ENCODE results near the gene FAM174B. TPM values are rescaled to one million over a fixed set of nuclear protein-coding genes. Genes with fewer than 3 reads are reported as not detected.

FAM174B gene
- total RNA-seq, 1 experiment from 2014 or later, result 3.5 TPM

DNA sequence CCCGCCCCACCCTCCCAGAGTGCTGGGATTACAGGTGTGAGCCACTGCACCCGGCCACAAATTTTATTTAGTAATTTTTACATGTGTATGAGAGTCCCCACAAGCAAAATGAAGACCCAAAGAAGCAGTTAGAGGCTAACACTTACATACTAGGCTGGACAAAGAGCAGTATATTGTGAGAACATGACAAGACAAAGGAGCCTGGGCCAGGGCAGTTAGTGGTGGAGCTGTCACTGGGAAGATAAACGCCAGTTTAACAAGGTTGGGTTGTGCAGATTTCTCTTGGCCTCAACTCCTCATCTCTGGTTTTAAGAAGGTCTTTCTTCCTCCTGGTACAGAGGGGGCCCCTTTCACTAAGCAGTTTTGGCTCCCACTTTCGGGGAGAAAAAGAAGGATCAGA lies 19.9 kb upstream of the FAM174B start:
- no TSS peak for BruUV-seq (replicated peaks)
- Mint-ChIP-seq H3K4me3 (ENCODE audit: unreplicated experiment) (no peak overlapping the region), H3K9me3 (ENCODE audit: unreplicated experiment) (no peaks in the 10 kb centered on the region), H3K36me3 (ENCODE audit: insufficient read depth, unreplicated experiment) (no peaks in the 10 kb centered on the region), H3K27ac (ENCODE audit: low read depth, unreplicated experiment) (no peak overlapping the region), H3K4me1 (ENCODE audit: insufficient read depth, unreplicated experiment) (no peaks in the 10 kb centered on the region), H3K27me3 (ENCODE audit: insufficient read depth, unreplicated experiment) (no peaks in the 10 kb centered on the region)
- intact Hi-C loops (cut with micrococcal nuclease), result no loop called here
- ChIA-PET POLR2A (no interaction called here), CTCF (no interaction called here)
- no peak for DNase-seq (ENCODE audit: unreplicated experiment)
- no peak for TF ChIP-seq CTCF (IDR thresholded peaks at IDR 0.05; ENCODE audit: unreplicated experiment)

DNA sequence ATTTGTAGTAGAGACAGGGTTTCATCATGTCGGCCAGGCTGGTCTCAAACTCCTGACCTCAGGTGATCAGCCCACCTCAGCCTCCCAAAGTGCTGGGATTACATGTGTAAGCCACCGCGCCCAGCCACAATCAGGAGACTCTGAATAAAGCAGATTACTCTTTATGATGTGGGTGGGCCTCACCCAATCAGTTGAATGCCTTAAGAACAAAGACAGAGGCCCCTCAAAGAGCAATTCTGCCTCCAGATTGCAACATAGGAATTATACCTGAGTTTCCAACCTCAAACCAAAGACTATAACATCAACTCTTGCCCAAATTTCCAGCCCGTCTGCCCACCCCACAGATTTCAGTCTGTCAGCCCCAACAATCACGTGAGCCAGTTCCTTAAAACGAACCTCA lies 18.8 kb upstream of the FAM174B start:
- H3K27me3 Mint-ChIP-seq (ENCODE audit: insufficient read depth, unreplicated experiment), result peaks cover 5% of the 10 kb centered on the region
- intact Hi-C loops (cut with micrococcal nuclease), result no loop called here
- no peak overlapping the region for H3K27ac Mint-ChIP-seq (ENCODE audit: low read depth, unreplicated experiment)
- DNase-seq (ENCODE audit: unreplicated experiment), result no peak
- POLR2A ChIA-PET, result no interaction called here
- no peaks in the 10 kb centered on the region for H3K36me3 Mint-ChIP-seq (ENCODE audit: insufficient read depth, unreplicated experiment)
- H3K9me3 Mint-ChIP-seq (ENCODE audit: unreplicated experiment), result no peaks in the 10 kb centered on the region
- BruUV-seq (replicated peaks), result no TSS peak
- no peak overlapping the region for H3K4me3 Mint-ChIP-seq (ENCODE audit: unreplicated experiment)
- no peaks in the 10 kb centered on the region for H3K4me1 Mint-ChIP-seq (ENCODE audit: insufficient read depth, unreplicated experiment)
- CTCF ChIA-PET, result no interaction called here
- no peak for TF ChIP-seq CTCF (IDR thresholded peaks at IDR 0.05; ENCODE audit: unreplicated experiment)

DNA sequence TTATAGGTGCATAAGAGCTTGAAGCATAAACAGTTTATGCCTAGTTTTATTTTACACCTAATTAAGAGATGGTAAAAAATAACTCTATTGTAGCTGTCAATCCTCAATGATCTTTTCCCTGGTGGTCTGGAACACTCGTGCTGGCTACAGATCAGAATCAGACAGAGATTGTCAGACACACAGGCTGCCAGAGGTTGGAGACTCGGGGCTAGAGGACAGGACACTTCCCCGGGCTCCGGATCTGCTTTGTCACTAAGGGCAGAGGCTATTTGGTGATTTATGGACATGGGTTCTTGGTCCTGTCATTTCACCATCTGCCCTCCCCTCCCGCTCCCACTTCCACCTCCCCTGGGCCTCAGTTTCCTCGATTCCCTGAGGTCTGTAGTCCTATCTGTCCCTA lies 16.5 kb upstream of the FAM174B start:
- no peak for DNase-seq (ENCODE audit: unreplicated experiment)
- no peak for TF ChIP-seq CTCF (IDR thresholded peaks at IDR 0.05; ENCODE audit: unreplicated experiment)
- no peaks in the 10 kb centered on the region for H3K4me1 Mint-ChIP-seq (ENCODE audit: insufficient read depth, unreplicated experiment)
- no peaks in the 10 kb centered on the region for H3K36me3 Mint-ChIP-seq (ENCODE audit: insufficient read depth, unreplicated experiment)
- H3K4me3 Mint-ChIP-seq (ENCODE audit: unreplicated experiment), result no peak overlapping the region
- H3K27ac Mint-ChIP-seq (ENCODE audit: low read depth, unreplicated experiment), result no peak overlapping the region
- peaks cover 11% of the 10 kb centered on the region for H3K27me3 Mint-ChIP-seq (ENCODE audit: insufficient read depth, unreplicated experiment)
- CTCF ChIA-PET, result interaction anchor here (0.5 to 1.6 kb wide), 4 partner anchors 44 to 247 kb away, joined by 3 to 6 read pairs (median 4); no protein-coding TSS in a partner anchor
- POLR2A ChIA-PET, result no interaction called here
- intact Hi-C loops (cut with micrococcal nuclease), result no loop called here
- no peaks in the 10 kb centered on the region for H3K9me3 Mint-ChIP-seq (ENCODE audit: unreplicated experiment)
- BruUV-seq (replicated peaks), result no TSS peak

DNA sequence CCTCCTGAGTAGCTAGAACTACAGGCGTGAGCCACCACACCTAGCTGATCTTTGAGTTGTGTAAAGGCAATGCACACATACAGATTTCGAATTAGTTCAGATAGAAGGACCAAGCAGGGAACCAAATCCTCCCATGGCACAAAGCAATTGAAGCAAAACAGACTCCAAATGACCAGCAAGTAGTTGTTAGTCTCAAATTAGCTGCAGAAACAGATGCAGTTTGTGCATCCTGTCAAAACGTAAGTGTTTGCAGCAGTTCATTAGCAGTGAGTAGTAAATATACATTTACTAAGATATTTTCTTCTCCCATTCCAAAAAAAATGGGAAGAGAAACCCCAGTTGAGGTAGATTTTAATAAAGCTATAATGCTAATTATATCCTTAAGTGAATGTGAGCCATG lies 15.8 kb upstream of the FAM174B start:
- no TSS peak for BruUV-seq (replicated peaks)
- Mint-ChIP-seq H3K4me3 (ENCODE audit: unreplicated experiment) (no peak overlapping the region), H3K27me3 (ENCODE audit: insufficient read depth, unreplicated experiment) (peaks cover 11% of the 10 kb centered on the region), H3K36me3 (ENCODE audit: insufficient read depth, unreplicated experiment) (no peaks in the 10 kb centered on the region), H3K4me1 (ENCODE audit: insufficient read depth, unreplicated experiment) (no peaks in the 10 kb centered on the region), H3K9me3 (ENCODE audit: unreplicated experiment) (no peaks in the 10 kb centered on the region), H3K27ac (ENCODE audit: low read depth, unreplicated experiment) (no peak overlapping the region)
- CTCF ChIA-PET, result interaction anchor here (1.1 to 1.9 kb wide), 2 partner anchors 44 to 573 kb away, joined by 3 to 5 read pairs; no protein-coding TSS in a partner anchor
- TF ChIP-seq CTCF (IDR thresholded peaks at IDR 0.05; ENCODE audit: unreplicated experiment), result no peak
- DNase-seq (ENCODE audit: unreplicated experiment), result no peak
- POLR2A ChIA-PET, result interaction anchor here (0.9 kb wide), 1 partner anchor 23 kb away, joined by 3 read pairs; no protein-coding TSS in a partner anchor
- intact Hi-C loops (cut with micrococcal nuclease), result no loop called here

Measured in MCF 10A (cell line).